Breast epithelium (tissue), 3 donors: Measurements from ENCODE around the gene CYP3A4.

ENCODE experiments used
- POLR2A ChIP-seq: fragments of 450-650 bp; IDR thresholded peaks from one replicate; pipeline ENCODE4 v1.6.1; 2016; ENCODE audit warnings: antibody characterized with exemption, mild to moderate bottlenecking, moderate library complexity
- TF ChIP-seq, protein P1 (sequence below), 3 donors: fragments of 450-650 bp; IDR thresholded peaks; one replicate each; pipeline ENCODE4 v1.5.1; 2016 to 2017; ENCODE audit warnings: antibody characterized with exemption in 3 of 3, mild to moderate bottlenecking in 3 of 3, moderate library complexity in 3 of 3

DNA sequence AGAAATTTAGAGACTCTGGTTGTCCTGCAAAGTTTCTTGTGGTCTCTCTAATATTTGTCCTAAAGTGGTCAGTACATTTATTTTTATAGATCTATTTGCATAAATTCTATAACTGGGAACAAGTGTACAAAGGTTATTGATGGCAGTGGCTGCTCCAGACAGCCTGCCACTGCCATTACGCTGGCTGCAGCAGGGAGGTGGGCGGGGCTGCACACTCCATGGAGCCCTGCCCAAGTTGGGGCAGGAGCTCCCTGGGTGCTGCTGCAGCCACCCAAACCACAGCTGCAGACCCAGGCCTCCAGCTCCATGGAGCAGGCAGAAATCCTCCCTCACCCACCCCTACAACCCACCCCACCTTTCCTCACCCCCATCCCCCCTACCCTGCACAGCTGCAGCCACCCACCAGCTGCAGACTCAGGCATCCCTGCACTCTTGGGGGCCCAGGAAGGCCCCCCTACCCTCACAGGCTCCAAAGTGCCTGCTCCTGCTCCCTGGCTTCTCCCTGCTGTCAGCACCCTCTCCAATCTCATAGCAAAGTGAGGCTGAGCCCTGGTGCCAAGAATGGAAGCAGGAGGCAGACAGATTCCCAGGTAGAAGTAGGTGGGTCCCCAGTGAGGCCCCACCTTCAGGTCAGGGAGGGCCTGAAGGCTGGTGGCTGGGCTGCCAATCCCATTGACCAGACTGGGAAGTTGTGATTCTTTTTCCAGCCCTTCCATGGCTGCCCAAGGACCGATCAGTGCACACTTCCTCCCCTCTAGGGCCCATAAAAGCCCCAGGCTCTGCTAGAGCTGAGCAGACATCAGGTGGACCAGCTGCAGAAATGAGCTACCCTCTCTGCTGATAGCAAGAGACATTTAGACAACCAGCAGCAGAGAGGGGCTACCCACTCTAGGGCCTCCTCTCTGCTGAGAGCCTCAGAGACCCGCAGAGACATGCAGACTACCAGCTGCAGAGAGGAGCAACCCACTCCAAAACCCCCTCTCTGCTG is 39.0 kb upstream of the CYP3A4 start:
- no peak for TF ChIP-seq POLR2A
- TF ChIP-seq, protein P1, sequence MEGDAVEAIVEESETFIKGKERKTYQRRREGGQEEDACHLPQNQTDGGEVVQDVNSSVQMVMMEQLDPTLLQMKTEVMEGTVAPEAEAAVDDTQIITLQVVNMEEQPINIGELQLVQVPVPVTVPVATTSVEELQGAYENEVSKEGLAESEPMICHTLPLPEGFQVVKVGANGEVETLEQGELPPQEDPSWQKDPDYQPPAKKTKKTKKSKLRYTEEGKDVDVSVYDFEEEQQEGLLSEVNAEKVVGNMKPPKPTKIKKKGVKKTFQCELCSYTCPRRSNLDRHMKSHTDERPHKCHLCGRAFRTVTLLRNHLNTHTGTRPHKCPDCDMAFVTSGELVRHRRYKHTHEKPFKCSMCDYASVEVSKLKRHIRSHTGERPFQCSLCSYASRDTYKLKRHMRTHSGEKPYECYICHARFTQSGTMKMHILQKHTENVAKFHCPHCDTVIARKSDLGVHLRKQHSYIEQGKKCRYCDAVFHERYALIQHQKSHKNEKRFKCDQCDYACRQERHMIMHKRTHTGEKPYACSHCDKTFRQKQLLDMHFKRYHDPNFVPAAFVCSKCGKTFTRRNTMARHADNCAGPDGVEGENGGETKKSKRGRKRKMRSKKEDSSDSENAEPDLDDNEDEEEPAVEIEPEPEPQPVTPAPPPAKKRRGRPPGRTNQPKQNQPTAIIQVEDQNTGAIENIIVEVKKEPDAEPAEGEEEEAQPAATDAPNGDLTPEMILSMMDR (IDR thresholded peaks at IDR 0.05), result no peak
